NCI-H1417 treated with DMSO at 0.1 percent for 48 hours (cell line): ENCODE measurements around the gene SLC44A3.
A peak's percentile ranks its signal among the peaks of the same experiment; 100 is the strongest.

Experiments used
- DNase-seq: peaks from one replicate; lab custom pipeline; 2025; lab: John Stamatoyannopoulos, UW

The SLC44A3 gene

GRCh38 chr1:94819945-94820746 lies at the start of gene SLC44A3:
SLC44A3 (plus strand) TSS chr1:94820357; CDS start chr1:94820452, 95 bp downstream.
- DNase-seq: peak; percentile 4

- no peak for DNase-seq
These were observed 47.9 kb upstream of the SLC44A3 start for GRCh38 chr1:94772230-94772641.

GRCh38 chr1:94772845-94773244 lies 47.3 kb upstream of the SLC44A3 start:
- no peak for DNase-seq

GRCh38 chr1:94773296-94773809 lies 46.8 kb upstream of the SLC44A3 start:
- no peak for DNase-seq

- no peak for DNase-seq
These were observed 46.2 kb upstream of the SLC44A3 start for GRCh38 chr1:94773931-94774422.

- no peak for DNase-seq
These were observed 43.7 kb upstream of the SLC44A3 start for GRCh38 chr1:94776474-94776873.

GRCh38 chr1:94777281-94777680 lies 42.9 kb upstream of the SLC44A3 start:
- DNase-seq: no peak

GRCh38 chr1:94778808-94779207 lies 41.3 kb upstream of the SLC44A3 start:
- DNase-seq: no peak

- DNase-seq: no peak
These were observed 36.6 kb upstream of the SLC44A3 start for GRCh38 chr1:94783342-94784189.

GRCh38 chr1:94784190-94784515 lies 36.0 kb upstream of the SLC44A3 start:
- DNase-seq: no peak

- no peak for DNase-seq
These were observed 32.5 kb upstream of the SLC44A3 start for GRCh38 chr1:94787691-94788090.

GRCh38 chr1:94790246-94790645 lies 29.9 kb upstream of the SLC44A3 start:
- DNase-seq: no peak

GRCh38 chr1:94790670-94791069 lies 29.5 kb upstream of the SLC44A3 start:
- DNase-seq: no peak

- DNase-seq: no peak
These were observed 27.5 kb upstream of the SLC44A3 start for GRCh38 chr1:94792473-94793295.

- no peak for DNase-seq
These were observed 26.9 kb upstream of the SLC44A3 start for GRCh38 chr1:94793296-94793656.

GRCh38 chr1:94795434-94795833 lies 24.7 kb upstream of the SLC44A3 start:
- DNase-seq: no peak

- DNase-seq: no peak
These were observed 23.9 kb upstream of the SLC44A3 start for GRCh38 chr1:94796266-94796665.

- DNase-seq: no peak
These were observed 22.9 kb upstream of the SLC44A3 start for GRCh38 chr1:94797291-94797690.

- DNase-seq: no peak
These were observed 22.1 kb upstream of the SLC44A3 start for GRCh38 chr1:94798054-94798453.

GRCh38 chr1:94798462-94798861 lies 21.7 kb upstream of the SLC44A3 start:
- DNase-seq: no peak

- DNase-seq: no peak
These were observed 21.0 kb upstream of the SLC44A3 start for GRCh38 chr1:94799206-94799605.

GRCh38 chr1:94801919-94802546 lies 18.1 kb upstream of the SLC44A3 start:
- DNase-seq: no peak
